Measurements from ENCODE around the gene ID2. TPM values are rescaled to one million over a fixed set of nuclear protein-coding genes. Genes with fewer than 3 reads are reported as not detected.

The ID2 gene
- total and polyA plus RNA-seq, 2 of the 13 experiments (the other 11 are each of a cell fraction or from before 2014, with no cell fraction given), result 214 to 719 TPM

- TF ChIP-seq SNAPC5 (CRISPR knock-in tag; IDR thresholded peaks at IDR 0.05; ENCODE audit: borderline replicate concordance), result no peak
- TF ChIP-seq NRL (CRISPR knock-in tag; IDR thresholded peaks at IDR 0.05; ENCODE audit: borderline replicate concordance), result peak; percentile 71; the same call in 1 of the 2 replicates
- peak; percentile 95 for TF ChIP-seq ZNF124 (CRISPR knock-in tag; IDR thresholded peaks at IDR 0.05)
- peak; percentile 100 for TF ChIP-seq TAF1 (CRISPR knock-in tag; IDR thresholded peaks at IDR 0.05)
- TF ChIP-seq HIC2 (CRISPR knock-in tag; IDR thresholded peaks at IDR 0.05; ENCODE audit: low read depth), result peak; percentile 60
- TF ChIP-seq SRY (CRISPR knock-in tag; IDR thresholded peaks at IDR 0.05), result peak; percentile 96
- no peak for TF ChIP-seq PHF5A (CRISPR knock-in tag; IDR thresholded peaks at IDR 0.05; ENCODE audit: low read depth, unreplicated experiment)
- TF ChIP-seq, protein P1, sequence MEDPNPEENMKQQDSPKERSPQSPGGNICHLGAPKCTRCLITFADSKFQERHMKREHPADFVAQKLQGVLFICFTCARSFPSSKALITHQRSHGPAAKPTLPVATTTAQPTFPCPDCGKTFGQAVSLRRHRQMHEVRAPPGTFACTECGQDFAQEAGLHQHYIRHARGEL (CRISPR knock-in tag; IDR thresholded peaks at IDR 0.05), result no peak
- TF ChIP-seq, protein P2, sequence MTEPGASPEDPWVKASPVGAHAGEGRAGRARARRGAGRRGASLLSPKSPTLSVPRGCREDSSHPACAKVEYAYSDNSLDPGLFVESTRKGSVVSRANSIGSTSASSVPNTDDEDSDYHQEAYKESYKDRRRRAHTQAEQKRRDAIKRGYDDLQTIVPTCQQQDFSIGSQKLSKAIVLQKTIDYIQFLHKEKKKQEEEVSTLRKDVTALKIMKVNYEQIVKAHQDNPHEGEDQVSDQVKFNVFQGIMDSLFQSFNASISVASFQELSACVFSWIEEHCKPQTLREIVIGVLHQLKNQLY (CRISPR knock-in tag; IDR thresholded peaks at IDR 0.05), result peak; percentile 61; the same call in 1 of the 2 replicates
- TF ChIP-seq ZFP37 (CRISPR knock-in tag; IDR thresholded peaks at IDR 0.05; ENCODE audit: borderline replicate concordance), result peak; percentile 85
- peak; percentile 80; the same call in 1 of the 2 replicates for TF ChIP-seq GATAD2A (CRISPR knock-in tag; IDR thresholded peaks at IDR 0.05)
- peak; percentile 88 for TF ChIP-seq RXRB (CRISPR knock-in tag; IDR thresholded peaks at IDR 0.05; ENCODE audit: borderline replicate concordance)
- no peak; the same call in 1 of the 2 replicates for TF ChIP-seq JUNB (CRISPR knock-in tag; IDR thresholded peaks at IDR 0.05; ENCODE audit: borderline replicate concordance)
- TF ChIP-seq ZMAT3 (CRISPR knock-in tag; conservative IDR thresholded peaks at IDR 0.05), result peak; percentile 97
- TF ChIP-seq ZNF292 (CRISPR knock-in tag; IDR thresholded peaks at IDR 0.05; ENCODE audit: borderline replicate concordance, low read depth), result 0 out of 2 replicates have a peak, but pooled peaks have one; percentile 32
- peak; percentile 81; the same call in 1 of the 2 replicates for TF ChIP-seq SSRP1 (CRISPR knock-in tag; IDR thresholded peaks at IDR 0.05)
- peak; percentile 91 for TF ChIP-seq ZNF225 (CRISPR knock-in tag; IDR thresholded peaks at IDR 0.05)
- peak; percentile 89 for TF ChIP-seq RXRA (CRISPR knock-in tag; IDR thresholded peaks at IDR 0.05)
- TF ChIP-seq ZNF460 (CRISPR knock-in tag; IDR thresholded peaks at IDR 0.05; ENCODE audit: borderline replicate concordance), result peak; percentile 28; the same call in 1 of the 2 replicates
- peak; percentile 92 for TF ChIP-seq STAT5B (CRISPR knock-in tag; IDR thresholded peaks at IDR 0.05)
- peak; percentile 95 for TF ChIP-seq ZNF160 (CRISPR knock-in tag; IDR thresholded peaks at IDR 0.05)
- TF ChIP-seq TMF1 (CRISPR knock-in tag; IDR thresholded peaks at IDR 0.05; ENCODE audit: low read depth), result 0 out of 2 replicates have a peak, but pooled peaks have one; percentile 25
- no peak for TF ChIP-seq DPF2 (CRISPR knock-in tag; IDR thresholded peaks at IDR 0.05; ENCODE audit: borderline replicate concordance, low read depth)
- peak; percentile 98 for TF ChIP-seq ELF1 (CRISPR knock-in tag; IDR thresholded peaks at IDR 0.05)
- peak; percentile 95; the same call in 1 of the 2 replicates for TF ChIP-seq XBP1 (CRISPR knock-in tag; IDR thresholded peaks at IDR 0.05)
- peak; percentile 74 for TF ChIP-seq ZKSCAN1 (IDR thresholded peaks at IDR 0.05; ENCODE audit: low read length)
- TF ChIP-seq HDAC2 (CRISPR knock-in tag; IDR thresholded peaks at IDR 0.05), result peak; percentile 77
These were observed at the start of gene ID2 (continued) for GRCh38 chr2:8681786-8682692.

Data from HepG2 (cell line).